ENCODE measurements around the gene NCAPH2. TPM values are rescaled to one million over a fixed set of nuclear protein-coding genes. Genes with fewer than 3 reads are reported as not detected.

The NCAPH2 gene
- total RNA-seq, 1 experiment from 2014 or later, result 24.6 TPM

GRCh38 chr22:50471197-50471847 is 36.7 kb upstream of the NCAPH2 start:
- Histone ChIP-seq H2AFZ (ENCODE audit: low read length) (no peak overlapping the region), H3K4me3 (ENCODE audit: low read length) (peak overlapping the region; percentile 76), H3K79me2 (ENCODE audit: low read length) (peaks cover 61% of the 10 kb centered on the region), H3K27me3 (ENCODE audit: low read length) (no peaks in the 10 kb centered on the region), H4K20me1 (ENCODE audit: insufficient read depth, low read depth, low read length) (peaks cover 53% of the 10 kb centered on the region; the same call in 1 of the 2 replicates), H3K36me3 (ENCODE audit: insufficient read depth, low read length) (0 out of 2 replicates have a peak, but pooled peaks cover 4% of the 10 kb centered on the region), H3K27ac (ENCODE audit: low read length) (peak overlapping the region; percentile 99), H3K4me1 (ENCODE audit: low read length) (peaks cover 67% of the 10 kb centered on the region), H3K9me2 (replicated peaks; ENCODE audit: insufficient read depth, low read length) (no peaks in the 10 kb centered on the region), H3K9me3 (ENCODE audit: low read length) (no peaks in the 10 kb centered on the region), H3K9ac (ENCODE audit: low read length) (peak overlapping the region; percentile 89), H3K4me2 (ENCODE audit: low read depth, low read length, poor library complexity, severe bottlenecking) (peak overlapping the region; percentile 81)
- DNase-seq, result no peak

GRCh38 chr22:50471962-50472361 is 36.1 kb upstream of the NCAPH2 start:
- Histone ChIP-seq H2AFZ (ENCODE audit: low read length) (no peak overlapping the region), H3K9ac (ENCODE audit: low read length) (peak overlapping the region; percentile 89), H3K4me3 (ENCODE audit: low read length) (peak overlapping the region; percentile 76; the same call in 1 of the 2 replicates), H3K4me1 (ENCODE audit: low read length) (peaks cover 67% of the 10 kb centered on the region), H3K9me3 (ENCODE audit: low read length) (no peaks in the 10 kb centered on the region), H4K20me1 (ENCODE audit: insufficient read depth, low read depth, low read length) (peaks cover 53% of the 10 kb centered on the region; the same call in 1 of the 2 replicates), H3K9me2 (replicated peaks; ENCODE audit: insufficient read depth, low read length) (no peaks in the 10 kb centered on the region), H3K27me3 (ENCODE audit: low read length) (no peaks in the 10 kb centered on the region), H3K36me3 (ENCODE audit: insufficient read depth, low read length) (0 out of 2 replicates have a peak, but pooled peaks cover 4% of the 10 kb centered on the region), H3K4me2 (ENCODE audit: low read depth, low read length, poor library complexity, severe bottlenecking) (peak overlapping the region; percentile 81), H3K27ac (ENCODE audit: low read length) (peak overlapping the region; percentile 99), H3K79me2 (ENCODE audit: low read length) (peaks cover 61% of the 10 kb centered on the region)
- DNase-seq, result no peak

- Histone ChIP-seq H3K4me2 (ENCODE audit: low read depth, low read length, poor library complexity, severe bottlenecking) (peak overlapping the region; percentile 81), H3K79me2 (ENCODE audit: low read length) (peaks cover 57% of the 10 kb centered on the region), H4K20me1 (ENCODE audit: insufficient read depth, low read depth, low read length) (peaks cover 47% of the 10 kb centered on the region; the same call in 1 of the 2 replicates), H3K4me1 (ENCODE audit: low read length) (peaks cover 65% of the 10 kb centered on the region), H3K4me3 (ENCODE audit: low read length) (peak overlapping the region; percentile 76), H3K27ac (ENCODE audit: low read length) (peak overlapping the region; percentile 99), H3K9ac (ENCODE audit: low read length) (peak overlapping the region; percentile 89), H2AFZ (ENCODE audit: low read length) (no peak overlapping the region), H3K36me3 (ENCODE audit: insufficient read depth, low read length) (0 out of 2 replicates have a peak, but pooled peaks cover 2% of the 10 kb centered on the region), H3K9me3 (ENCODE audit: low read length) (no peaks in the 10 kb centered on the region), H3K27me3 (ENCODE audit: low read length) (no peaks in the 10 kb centered on the region), H3K9me2 (replicated peaks; ENCODE audit: insufficient read depth, low read length) (no peaks in the 10 kb centered on the region)
- peak; percentile 88 for DNase-seq
These were observed 34.9 kb upstream of the NCAPH2 start for GRCh38 chr22:50473088-50473487.

DNA sequence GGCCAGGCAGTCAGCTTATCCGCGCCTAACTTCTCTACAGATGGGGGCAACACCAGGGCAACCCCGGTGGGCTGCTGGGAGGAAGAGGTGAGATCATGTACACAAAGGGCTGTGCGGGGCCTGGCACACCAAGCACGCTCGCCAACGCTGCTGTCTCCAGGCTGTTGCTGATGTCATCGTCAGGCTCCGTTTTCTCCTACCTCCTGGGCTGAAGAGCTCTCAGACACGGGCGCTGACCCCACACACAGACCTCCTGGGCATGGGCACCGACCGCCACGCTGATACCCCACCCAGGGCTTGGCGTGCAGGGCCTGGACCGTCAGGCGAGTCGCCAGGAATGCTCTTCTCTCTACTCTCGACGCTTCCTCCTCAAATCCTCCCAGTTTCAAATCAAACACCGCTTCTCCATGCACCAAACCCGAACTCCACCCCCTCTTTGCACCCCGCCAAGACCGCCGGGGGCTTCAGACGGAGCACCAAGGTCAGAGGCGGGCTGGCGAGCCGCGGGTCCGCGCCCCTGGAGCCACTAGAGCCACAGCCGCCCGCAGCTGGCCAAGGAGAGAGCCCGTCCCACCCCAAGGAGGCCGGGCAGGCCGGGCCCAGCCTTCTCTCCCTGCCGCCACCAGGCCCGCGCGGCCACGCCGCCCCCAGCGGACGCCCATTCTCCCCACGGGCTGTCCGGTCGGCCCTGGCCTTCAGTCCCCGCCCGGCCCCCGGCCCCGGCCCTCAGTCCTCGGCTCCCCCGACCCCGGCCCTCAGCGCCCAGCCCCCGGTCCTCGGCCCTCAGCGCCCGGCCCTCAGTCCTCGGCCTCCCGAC is 34.0 kb upstream of the NCAPH2 start:
- no peaks in the 10 kb centered on the region for H3K9me3 ChIP-seq (ENCODE audit: low read length)
- H3K4me1 ChIP-seq (ENCODE audit: low read length), result peaks cover 55% of the 10 kb centered on the region
- H4K20me1 ChIP-seq (ENCODE audit: insufficient read depth, low read depth, low read length), result peaks cover 37% of the 10 kb centered on the region; the same call in 1 of the 2 replicates
- peak; percentile 65 for DNase-seq
- H2AFZ ChIP-seq (ENCODE audit: low read length), result no peak overlapping the region
- H3K27ac ChIP-seq (ENCODE audit: low read length), result peak overlapping the region; percentile 99
- H3K9me2 ChIP-seq (replicated peaks; ENCODE audit: insufficient read depth, low read length), result no peaks in the 10 kb centered on the region
- H3K9ac ChIP-seq (ENCODE audit: low read length), result peak overlapping the region; percentile 89
- peak overlapping the region; percentile 76 for H3K4me3 ChIP-seq (ENCODE audit: low read length)
- no peaks in the 10 kb centered on the region for H3K36me3 ChIP-seq (ENCODE audit: insufficient read depth, low read length)
- H3K4me2 ChIP-seq (ENCODE audit: low read depth, low read length, poor library complexity, severe bottlenecking), result peak overlapping the region; percentile 81
- no peaks in the 10 kb centered on the region for H3K27me3 ChIP-seq (ENCODE audit: low read length)
- H3K79me2 ChIP-seq (ENCODE audit: low read length), result peaks cover 47% of the 10 kb centered on the region

DNA sequence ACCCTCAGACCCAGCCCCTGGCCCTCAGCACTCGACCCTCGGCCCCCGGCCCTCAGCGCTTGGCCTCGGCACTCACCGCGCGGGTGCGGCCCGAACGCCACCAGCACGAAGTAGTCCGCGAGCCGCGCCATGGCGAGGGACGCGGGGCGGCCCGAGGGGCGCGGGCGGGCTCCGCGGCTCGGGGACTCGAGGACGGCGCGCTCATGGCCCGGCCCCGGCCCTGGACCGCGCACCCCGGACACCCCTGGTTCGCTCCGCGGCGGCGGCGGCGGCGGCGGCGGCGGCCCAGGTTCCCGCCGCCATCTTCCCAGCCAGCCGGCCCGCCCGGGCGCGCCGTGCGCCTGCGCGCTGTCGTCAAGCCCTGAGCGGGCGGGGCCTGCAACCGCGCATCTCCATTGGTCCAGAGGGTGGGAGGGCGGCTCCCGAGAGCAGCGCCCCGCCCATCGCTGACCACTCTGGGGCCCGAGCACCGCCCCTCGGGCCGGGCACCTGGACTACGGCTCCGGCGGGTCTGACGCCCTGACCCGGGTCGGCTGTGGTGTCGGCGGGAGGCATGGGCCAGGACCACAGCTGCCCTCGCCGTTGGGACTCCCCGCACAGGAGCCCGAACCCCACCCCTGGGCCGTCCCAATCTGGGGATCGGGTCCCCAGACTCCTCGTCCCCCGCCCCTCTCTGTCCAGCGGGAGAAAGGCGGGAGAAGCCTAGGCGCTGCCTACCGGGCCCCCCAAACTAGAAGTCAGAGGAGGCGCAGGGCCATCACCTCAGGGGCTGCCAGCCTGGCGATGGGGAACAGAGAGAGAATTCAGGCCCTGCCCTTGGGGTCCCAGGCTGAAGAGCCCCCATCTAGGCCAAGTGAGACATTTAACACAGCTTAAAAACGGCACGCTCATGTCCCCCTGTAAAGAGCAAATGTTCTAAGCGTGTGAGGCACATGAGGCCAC is 33.0 kb upstream of the NCAPH2 start, which contains the start of gene SBF1:
Gene SBF1, minus strand, starts transcription at position 326 of the 942 bp plus-strand sequence. Its CDS starts 195 bp downstream, at position 131.
- peaks cover 34% of the 10 kb centered on the region; the same call in 1 of the 2 replicates for H4K20me1 ChIP-seq (ENCODE audit: insufficient read depth, low read depth, low read length)
- H3K9ac ChIP-seq (ENCODE audit: low read length), result peak within 1 kb of the TSS; percentile 89
- peak within 1 kb of the TSS; percentile 92 for H3K4me2 ChIP-seq (ENCODE audit: low read depth, low read length, poor library complexity, severe bottlenecking)
- peak within 1 kb of the TSS; percentile 97 for H2AFZ ChIP-seq (ENCODE audit: low read length)
- no peaks in the 10 kb centered on the region for H3K9me2 ChIP-seq (replicated peaks; ENCODE audit: insufficient read depth, low read length)
- H3K9me3 ChIP-seq (ENCODE audit: low read length), result no peaks in the 10 kb centered on the region
- peak; percentile 95 for DNase-seq
- no peaks in the 10 kb centered on the region for H3K27me3 ChIP-seq (ENCODE audit: low read length)
- H3K36me3 ChIP-seq (ENCODE audit: insufficient read depth, low read length), result no peaks in the 10 kb centered on the region
- H3K27ac ChIP-seq (ENCODE audit: low read length), result peak within 1 kb of the TSS; percentile 99
- peaks cover 40% of the 10 kb centered on the region for H3K79me2 ChIP-seq (ENCODE audit: low read length)
- H3K4me1 ChIP-seq (ENCODE audit: low read length), result peaks cover 46% of the 10 kb centered on the region
- H3K4me3 ChIP-seq (ENCODE audit: low read length), result peak within 1 kb of the TSS; percentile 83

GRCh38 chr22:50475652-50476002 is 32.4 kb upstream of the NCAPH2 start:
- no peaks in the 10 kb centered on the region for H3K9me2 ChIP-seq (replicated peaks; ENCODE audit: insufficient read depth, low read length)
- H3K4me2 ChIP-seq (ENCODE audit: low read depth, low read length, poor library complexity, severe bottlenecking), result peak overlapping the region; percentile 92
- peaks cover 37% of the 10 kb centered on the region for H3K79me2 ChIP-seq (ENCODE audit: low read length)
- peak overlapping the region; percentile 83 for H3K4me3 ChIP-seq (ENCODE audit: low read length)
- H3K9ac ChIP-seq (ENCODE audit: low read length), result peak overlapping the region; percentile 83
- peaks cover 34% of the 10 kb centered on the region; the same call in 1 of the 2 replicates for H4K20me1 ChIP-seq (ENCODE audit: insufficient read depth, low read depth, low read length)
- no peaks in the 10 kb centered on the region for H3K9me3 ChIP-seq (ENCODE audit: low read length)
- peaks cover 39% of the 10 kb centered on the region for H3K4me1 ChIP-seq (ENCODE audit: low read length)
- H3K27me3 ChIP-seq (ENCODE audit: low read length), result no peaks in the 10 kb centered on the region
- no peaks in the 10 kb centered on the region for H3K36me3 ChIP-seq (ENCODE audit: insufficient read depth, low read length)
- 0 out of 2 replicates have a peak overlapping the region, but pooled peaks have one; percentile 97 for H2AFZ ChIP-seq (ENCODE audit: low read length)
- H3K27ac ChIP-seq (ENCODE audit: low read length), result no peak overlapping the region
- no peak for DNase-seq

DNA sequence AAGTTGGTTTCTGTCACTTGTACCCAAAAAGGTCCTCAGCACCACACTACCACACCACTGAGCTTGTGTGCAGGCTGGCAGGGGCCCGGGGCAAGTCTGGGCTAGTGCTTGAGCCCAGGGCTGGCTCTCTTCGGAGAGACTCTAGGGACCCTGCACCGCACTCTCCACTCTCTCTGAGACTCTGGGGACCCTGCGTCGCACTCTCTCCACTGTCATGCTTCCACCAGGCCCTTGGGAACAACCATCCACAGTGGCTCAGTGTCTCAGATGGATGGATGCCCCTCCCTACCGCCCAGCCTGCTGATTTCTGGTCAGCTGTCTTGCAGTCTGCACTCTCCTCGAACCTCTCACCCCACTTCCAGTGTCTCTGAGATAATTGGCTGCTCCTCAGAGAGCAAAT is 31.2 kb upstream of the NCAPH2 start:
- H3K9me3 ChIP-seq (ENCODE audit: low read length), result no peaks in the 10 kb centered on the region
- H3K4me1 ChIP-seq (ENCODE audit: low read length), result peaks cover 27% of the 10 kb centered on the region
- no peak overlapping the region for H3K4me2 ChIP-seq (ENCODE audit: low read depth, low read length, poor library complexity, severe bottlenecking)
- no peak for DNase-seq
- no peak overlapping the region for H3K4me3 ChIP-seq (ENCODE audit: low read length)
- H3K9ac ChIP-seq (ENCODE audit: low read length), result no peak overlapping the region
- peaks cover 23% of the 10 kb centered on the region; the same call in 1 of the 2 replicates for H4K20me1 ChIP-seq (ENCODE audit: insufficient read depth, low read depth, low read length)
- H2AFZ ChIP-seq (ENCODE audit: low read length), result no peak overlapping the region
- H3K79me2 ChIP-seq (ENCODE audit: low read length), result peaks cover 26% of the 10 kb centered on the region
- H3K9me2 ChIP-seq (replicated peaks; ENCODE audit: insufficient read depth, low read length), result no peaks in the 10 kb centered on the region
- H3K27ac ChIP-seq (ENCODE audit: low read length), result no peak overlapping the region
- H3K27me3 ChIP-seq (ENCODE audit: low read length), result no peaks in the 10 kb centered on the region
- no peaks in the 10 kb centered on the region for H3K36me3 ChIP-seq (ENCODE audit: insufficient read depth, low read length)

Measured in Karpas-422 (cell line).